Astrocyte (in vitro differentiated cells and primary cell): ENCODE results near the gene ALDH1A3. TPM values are rescaled to one million over a fixed set of nuclear protein-coding genes. Genes with fewer than 3 reads are reported as not detected.

Experiments
- DNase-seq: peaks from one replicate; pipeline ENCODE4 v3.0.0-alpha.2; 2010; ENCODE audit warnings: low read depth
- FAIRE-seq: peaks from 2 replicates; lab custom pipeline; 2011; peaks lifted over from hg19 to GRCh38; lab: Jason Lieb, UNC
- H2AFZ ChIP-seq: 2 replicates; pipeline ENCODE4 v1.6.0; 2012; ENCODE audit warnings: low read depth, low read length, inconsistent platforms
- H3K27ac ChIP-seq: 2 replicates; pipeline ENCODE4 v1.5.1; 2011; ENCODE audit warnings: low read depth, low read length, inconsistent platforms
- H3K27me3 ChIP-seq: 2 replicates; pipeline ENCODE4 v1.6.0; 2011; ENCODE audit warnings: low read length, inconsistent platforms; ENCODE audit not compliant: insufficient read depth
- H3K36me3 ChIP-seq: 2 replicates; pipeline ENCODE4 v1.5.1; 2011; ENCODE audit warnings: low read length, inconsistent platforms; ENCODE audit not compliant: insufficient read depth
- H3K4me1 ChIP-seq: 2 replicates; pipeline ENCODE4 v1.5.1; 2011; ENCODE audit warnings: low read length, inconsistent platforms; ENCODE audit not compliant: insufficient read depth
- H3K4me2 ChIP-seq: 2 replicates; pipeline ENCODE4 v1.6.0; 2012; ENCODE audit warnings: low read length, inconsistent platforms
- H3K4me3 ChIP-seq: 2 replicates; pipeline ENCODE4 v1.5.1; 2011; ENCODE audit warnings: low read depth, mild to moderate bottlenecking, low read length, inconsistent platforms; ENCODE audit not compliant: insufficient read depth
- H3K79me2 ChIP-seq: 2 replicates; pipeline ENCODE4 v1.6.0; 2012; ENCODE audit warnings: mild to moderate bottlenecking, low read length, inconsistent platforms; ENCODE audit not compliant: insufficient read depth
- H3K9ac ChIP-seq: 2 replicates; pipeline ENCODE4 v1.6.0; 2012; ENCODE audit warnings: mild to moderate bottlenecking, low read length, inconsistent platforms
- H3K9me3 ChIP-seq: 2 replicates; pipeline ENCODE4 v1.5.1; 2012; ENCODE audit warnings: low read depth, mild to moderate bottlenecking, low read length, inconsistent platforms; ENCODE audit not compliant: insufficient read depth
- H4K20me1 ChIP-seq: 2 replicates; pipeline ENCODE4 v1.6.0; 2012; ENCODE audit warnings: low read length, inconsistent platforms; ENCODE audit not compliant: insufficient read depth
- H3K27ac Mint-ChIP-seq: one replicate; pipeline ENCODE4 v1.8.0; 2021; ENCODE audit warnings: mild to moderate bottlenecking, mixed read lengths; ENCODE audit not compliant: unreplicated experiment
- H3K27me3 Mint-ChIP-seq: one replicate; pipeline ENCODE4 v1.8.0; 2021; ENCODE audit warnings: low read depth, mixed read lengths; ENCODE audit not compliant: unreplicated experiment
- H3K36me3 Mint-ChIP-seq: one replicate; pipeline ENCODE4 v1.8.0; 2021; ENCODE audit warnings: low read depth, mixed read lengths; ENCODE audit not compliant: unreplicated experiment
- H3K4me1 Mint-ChIP-seq: one replicate; pipeline ENCODE4 v1.8.0; 2021; ENCODE audit warnings: low read depth, mixed read lengths; ENCODE audit not compliant: unreplicated experiment
- H3K4me3 Mint-ChIP-seq: one replicate; pipeline ENCODE4 v1.8.0; 2021; ENCODE audit warnings: mild to moderate bottlenecking, moderate library complexity, mixed read lengths; ENCODE audit not compliant: unreplicated experiment
- H3K9me3 Mint-ChIP-seq: one replicate; pipeline ENCODE4 v1.8.0; 2021; ENCODE audit warnings: mild to moderate bottlenecking, mixed read lengths; ENCODE audit not compliant: unreplicated experiment
- EZH2 ChIP-seq: IDR thresholded peaks from 2 replicates; pipeline ENCODE4 v1.6.1; 2012; ENCODE audit warnings: mild to moderate bottlenecking, low read length, inconsistent platforms; ENCODE audit not compliant: insufficient read depth
- total RNA-seq: library from RNA; stranded (reverse); gene quantifications from 2 replicates; pipeline ENCODE4 v1.2.1, GENCODE V29; 2021
- TF ChIP-seq, protein P1 (sequence below): IDR thresholded peaks from 2 replicates; pipeline ENCODE4 v1.5.1; 2011; ENCODE audit warnings: low read depth, mild to moderate bottlenecking, inconsistent platforms, low read length, moderate library complexity; ENCODE audit not compliant: insufficient read depth

ALDH1A3 gene
- total RNA-seq, 1 donor from 2014 or later = 0.95 TPM

DNA sequence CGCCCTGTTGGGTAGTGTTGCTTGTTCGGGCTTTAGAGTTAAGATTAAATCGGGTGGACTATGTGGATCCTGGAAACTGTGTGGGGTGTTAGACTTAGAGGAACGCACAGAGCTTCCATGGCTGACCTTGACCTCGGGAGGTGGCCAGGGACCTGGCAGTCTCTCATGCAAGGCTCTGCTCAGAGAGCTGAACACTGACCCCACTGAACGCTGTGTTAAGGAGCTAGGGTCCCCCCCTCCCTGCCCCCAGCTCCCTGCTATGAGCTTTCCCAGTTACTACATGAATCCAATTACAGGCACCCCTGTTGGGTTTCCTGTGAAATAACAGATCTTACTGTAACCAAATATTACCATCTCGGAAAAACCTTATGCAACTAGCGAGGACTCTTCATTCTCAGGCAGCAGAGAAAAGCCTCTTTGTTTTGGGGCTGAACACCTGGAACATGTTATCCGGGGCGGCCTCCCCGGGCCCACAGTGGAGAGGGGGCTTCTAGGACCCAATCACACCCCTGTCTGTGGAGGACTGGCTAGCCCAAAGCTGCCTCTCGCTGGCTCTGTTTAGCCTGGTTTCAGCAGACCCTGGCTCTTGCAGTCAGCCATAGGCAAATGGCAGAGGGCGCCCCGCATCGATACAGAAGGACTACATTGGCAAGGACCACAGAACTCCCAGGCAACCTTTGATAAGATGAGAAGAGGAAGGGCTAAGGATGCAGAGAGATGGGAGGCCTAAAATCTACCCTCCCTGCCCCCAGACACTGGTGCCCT is 25.8 kb upstream of the ALDH1A3 start:
- no peaks in the 10 kb centered on the region for H3K36me3 Mint-ChIP-seq
- DNase-seq = no peak
- peaks cover 1% of the 10 kb centered on the region for H3K9me3 Mint-ChIP-seq
- Histone ChIP-seq H2AFZ (no peak overlapping the region), H3K79me2 (no peaks in the 10 kb centered on the region), H3K36me3 (no peaks in the 10 kb centered on the region), H3K9ac (no peak overlapping the region), H3K4me3 (no peak overlapping the region), H4K20me1 (no peaks in the 10 kb centered on the region), H3K27ac (no peak overlapping the region), H3K9me3 (no peaks in the 10 kb centered on the region), H3K4me2 (no peak overlapping the region), H3K4me1 (peaks cover 5% of the 10 kb centered on the region), H3K27me3 (no peaks in the 10 kb centered on the region)
- H3K4me1 Mint-ChIP-seq = no peaks in the 10 kb centered on the region
- H3K27me3 Mint-ChIP-seq = peaks cover 5% of the 10 kb centered on the region
- no peak overlapping the region for H3K27ac Mint-ChIP-seq
- no peak overlapping the region for H3K4me3 Mint-ChIP-seq
- no peak for TF ChIP-seq EZH2
- TF ChIP-seq, protein P1, sequence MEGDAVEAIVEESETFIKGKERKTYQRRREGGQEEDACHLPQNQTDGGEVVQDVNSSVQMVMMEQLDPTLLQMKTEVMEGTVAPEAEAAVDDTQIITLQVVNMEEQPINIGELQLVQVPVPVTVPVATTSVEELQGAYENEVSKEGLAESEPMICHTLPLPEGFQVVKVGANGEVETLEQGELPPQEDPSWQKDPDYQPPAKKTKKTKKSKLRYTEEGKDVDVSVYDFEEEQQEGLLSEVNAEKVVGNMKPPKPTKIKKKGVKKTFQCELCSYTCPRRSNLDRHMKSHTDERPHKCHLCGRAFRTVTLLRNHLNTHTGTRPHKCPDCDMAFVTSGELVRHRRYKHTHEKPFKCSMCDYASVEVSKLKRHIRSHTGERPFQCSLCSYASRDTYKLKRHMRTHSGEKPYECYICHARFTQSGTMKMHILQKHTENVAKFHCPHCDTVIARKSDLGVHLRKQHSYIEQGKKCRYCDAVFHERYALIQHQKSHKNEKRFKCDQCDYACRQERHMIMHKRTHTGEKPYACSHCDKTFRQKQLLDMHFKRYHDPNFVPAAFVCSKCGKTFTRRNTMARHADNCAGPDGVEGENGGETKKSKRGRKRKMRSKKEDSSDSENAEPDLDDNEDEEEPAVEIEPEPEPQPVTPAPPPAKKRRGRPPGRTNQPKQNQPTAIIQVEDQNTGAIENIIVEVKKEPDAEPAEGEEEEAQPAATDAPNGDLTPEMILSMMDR = no peak
- FAIRE-seq = no peak

DNA sequence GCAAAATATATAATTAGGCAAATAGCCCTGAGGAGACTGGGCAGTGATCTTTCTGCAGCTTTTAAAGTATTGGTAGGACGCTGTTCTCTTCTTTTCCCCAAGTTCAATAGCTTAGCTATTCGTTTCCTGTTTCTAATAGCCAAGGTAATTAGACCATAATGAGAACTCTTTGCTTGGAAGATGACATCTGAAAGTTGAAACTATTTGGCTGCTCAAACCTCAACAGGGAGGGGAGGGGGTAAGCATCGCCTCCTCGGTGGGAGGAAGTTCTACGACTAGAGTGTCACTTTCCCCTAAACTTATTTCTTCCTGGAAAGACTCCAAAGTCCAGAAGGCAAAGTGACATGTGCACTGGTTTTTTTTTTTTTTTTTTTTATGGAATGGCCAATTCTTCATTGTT is 22.8 kb upstream of the ALDH1A3 start:
- DNase-seq (no peak), FAIRE-seq (no peak)
- Mint-ChIP-seq H3K4me3 (no peak overlapping the region), H3K36me3 (no peaks in the 10 kb centered on the region), H3K27me3 (peaks cover 7% of the 10 kb centered on the region), H3K9me3 (peaks cover 6% of the 10 kb centered on the region), H3K27ac (no peak overlapping the region), H3K4me1 (no peaks in the 10 kb centered on the region)
- no peak overlapping the region for H2AFZ ChIP-seq
- TF ChIP-seq EZH2 = no peak
- TF ChIP-seq, protein P1 = no peak
- H3K79me2 ChIP-seq = no peaks in the 10 kb centered on the region
- H3K27ac ChIP-seq = no peak overlapping the region
- no peak overlapping the region for H3K4me3 ChIP-seq
- no peaks in the 10 kb centered on the region for H4K20me1 ChIP-seq
- H3K4me1 ChIP-seq = no peaks in the 10 kb centered on the region
- no peak overlapping the region for H3K9ac ChIP-seq
- H3K36me3 ChIP-seq = no peaks in the 10 kb centered on the region
- no peak overlapping the region for H3K4me2 ChIP-seq
- H3K9me3 ChIP-seq = no peaks in the 10 kb centered on the region
- H3K27me3 ChIP-seq = no peaks in the 10 kb centered on the region

DNA sequence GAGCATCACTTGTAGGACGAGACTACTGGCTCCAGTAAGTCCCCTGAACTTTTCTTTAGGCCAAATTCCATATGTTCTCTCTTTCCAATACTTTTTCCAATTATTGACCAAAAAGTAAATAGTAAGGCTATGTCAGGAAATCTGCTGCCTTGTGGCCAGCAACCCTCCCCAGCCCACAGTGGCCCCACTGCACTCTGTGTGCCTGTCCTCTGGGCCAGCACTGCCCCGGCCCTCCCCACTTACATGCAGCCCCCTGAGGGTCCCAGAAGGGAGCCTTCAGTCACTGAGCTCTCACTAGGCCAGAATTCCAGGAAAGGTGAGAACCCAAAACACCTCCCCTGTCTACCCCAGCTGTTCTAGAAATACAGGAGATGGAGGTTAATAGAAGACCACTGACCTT is 21.3 kb upstream of the ALDH1A3 start:
- no peaks in the 10 kb centered on the region for H3K36me3 ChIP-seq
- no peaks in the 10 kb centered on the region for H3K79me2 ChIP-seq
- Mint-ChIP-seq H3K4me1 (no peaks in the 10 kb centered on the region), H3K27ac (no peak overlapping the region), H3K27me3 (peaks cover 7% of the 10 kb centered on the region), H3K9me3 (peaks cover 6% of the 10 kb centered on the region), H3K36me3 (no peaks in the 10 kb centered on the region), H3K4me3 (no peak overlapping the region)
- H3K9ac ChIP-seq = no peak overlapping the region
- FAIRE-seq = no peak
- TF ChIP-seq, protein P1 = no peak
- TF ChIP-seq EZH2 = no peak
- H3K27me3 ChIP-seq = no peaks in the 10 kb centered on the region
- H3K4me3 ChIP-seq = no peak overlapping the region
- no peaks in the 10 kb centered on the region for H3K9me3 ChIP-seq
- no peak overlapping the region for H3K27ac ChIP-seq
- H2AFZ ChIP-seq = no peak overlapping the region
- H3K4me1 ChIP-seq = no peaks in the 10 kb centered on the region
- no peaks in the 10 kb centered on the region for H4K20me1 ChIP-seq
- no peak for DNase-seq
- no peak overlapping the region for H3K4me2 ChIP-seq
